Inflammatory macrophage treated with lipopolysaccharide for 1 hour (primary cell): ENCODE data around the gene DPP9.
A peak's percentile ranks its signal among the peaks of the same experiment; 100 is the strongest.
"Not testable (repeated sequence)": the region's sequence is repeated elsewhere in the genome, so short reads cannot be mapped to it uniquely, and the experiment has no call there.

Experiments
- DNase-seq, 2 donors: peaks; one replicate each; pipeline ENCODE4 v3.0.0-alpha.2; 2020 to 2022

Gene DPP9

DNA sequence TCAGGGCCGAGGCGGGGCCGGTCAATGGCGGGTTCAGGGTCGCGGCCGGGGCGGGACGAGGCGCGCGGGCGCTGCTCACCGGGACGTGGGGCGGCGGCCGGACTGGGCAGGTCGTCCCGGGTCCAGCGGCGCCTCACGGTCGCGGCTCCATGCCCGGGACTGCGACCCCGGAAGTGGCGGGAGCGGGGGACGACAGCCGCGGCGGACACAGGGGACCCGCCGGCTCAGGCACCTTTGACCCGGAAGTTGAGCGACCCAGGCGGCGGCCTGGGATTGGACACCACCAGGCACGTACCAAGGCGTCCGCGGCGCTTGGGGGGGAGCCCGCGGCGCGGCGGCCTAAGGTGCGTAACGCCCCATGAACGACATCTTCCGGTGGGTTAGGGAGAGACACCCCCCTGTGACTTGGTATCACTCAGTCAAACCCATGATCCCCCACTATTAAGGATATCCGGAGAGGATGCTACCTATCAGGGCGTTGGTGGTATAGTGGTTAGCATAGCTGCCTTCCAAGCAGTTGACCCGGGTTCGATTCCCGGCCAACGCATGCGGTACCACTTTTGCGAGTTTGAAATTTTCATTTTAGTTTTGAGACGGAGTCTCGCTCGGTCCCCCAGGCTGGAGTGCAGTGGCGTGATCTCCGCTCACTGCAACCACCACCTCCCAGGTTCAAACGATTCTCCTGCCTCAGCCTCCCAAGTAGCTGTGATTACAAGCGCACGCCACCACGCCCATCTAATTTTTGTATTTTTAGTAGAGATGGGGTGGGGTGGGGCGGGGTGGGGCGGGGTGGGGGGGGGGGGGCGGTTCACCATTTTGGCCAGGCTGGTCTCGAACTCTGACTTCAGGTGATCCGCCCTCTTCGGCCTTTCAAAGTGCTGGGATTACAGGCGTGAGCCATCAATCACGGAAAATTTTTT lies at the start of gene DPP9:
TSS of gene DPP9 (minus strand) at position 248 of the 920 bp plus-strand sequence. CDS start 3,936 bp downstream, outside the sequence.
- peak; percentile 98 to 100 for DNase-seq

DNA sequence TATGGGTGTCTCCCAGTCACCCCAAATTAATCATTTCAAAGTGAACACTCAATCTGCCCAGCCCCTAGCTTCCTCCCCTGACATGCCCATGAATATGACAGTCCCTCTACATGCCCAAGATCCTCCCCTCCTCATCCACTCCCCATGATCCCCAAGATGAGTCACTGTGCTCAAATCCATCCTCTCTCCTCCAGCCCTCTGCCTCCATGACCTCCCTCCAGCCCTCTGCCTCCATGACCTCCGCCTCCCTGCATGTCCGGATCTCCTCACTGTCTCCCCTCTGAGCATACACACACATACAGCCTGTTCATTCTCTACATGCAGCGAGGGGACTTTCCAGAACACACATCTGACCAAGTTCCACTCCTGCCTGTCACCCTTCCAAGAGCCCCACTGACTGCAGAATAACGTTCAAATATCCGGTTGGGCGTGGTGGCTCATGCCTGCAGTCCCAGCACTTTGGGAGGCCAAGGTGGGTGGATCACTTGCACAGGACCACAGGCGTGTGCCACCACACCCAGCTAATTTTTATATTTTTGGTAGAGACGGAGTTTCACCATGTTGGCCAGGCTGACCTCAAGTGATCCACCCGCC lies 49.5 kb upstream of the DPP9 start:
- no peak for DNase-seq

DNA sequence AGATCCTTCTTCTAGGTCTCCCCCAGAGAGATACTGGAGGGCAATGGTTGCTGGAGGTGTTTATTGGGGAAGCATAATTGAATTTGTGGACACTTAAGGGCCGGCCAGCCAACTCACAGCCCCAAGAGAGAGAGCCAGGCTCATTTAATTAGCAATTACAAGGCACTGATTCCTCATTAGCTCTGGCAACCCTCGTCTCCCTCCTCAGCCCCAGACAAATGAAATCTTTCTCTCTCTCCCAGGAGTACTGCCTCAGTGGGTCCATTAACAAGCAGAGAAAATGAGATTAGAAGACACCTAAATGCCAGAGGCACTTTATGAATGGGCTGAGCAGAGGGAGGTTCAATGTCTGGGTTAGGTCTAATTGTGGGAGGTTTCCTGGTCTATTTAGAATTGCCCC lies 48.9 kb upstream of the DPP9 start:
- DNase-seq = no peak

DNA sequence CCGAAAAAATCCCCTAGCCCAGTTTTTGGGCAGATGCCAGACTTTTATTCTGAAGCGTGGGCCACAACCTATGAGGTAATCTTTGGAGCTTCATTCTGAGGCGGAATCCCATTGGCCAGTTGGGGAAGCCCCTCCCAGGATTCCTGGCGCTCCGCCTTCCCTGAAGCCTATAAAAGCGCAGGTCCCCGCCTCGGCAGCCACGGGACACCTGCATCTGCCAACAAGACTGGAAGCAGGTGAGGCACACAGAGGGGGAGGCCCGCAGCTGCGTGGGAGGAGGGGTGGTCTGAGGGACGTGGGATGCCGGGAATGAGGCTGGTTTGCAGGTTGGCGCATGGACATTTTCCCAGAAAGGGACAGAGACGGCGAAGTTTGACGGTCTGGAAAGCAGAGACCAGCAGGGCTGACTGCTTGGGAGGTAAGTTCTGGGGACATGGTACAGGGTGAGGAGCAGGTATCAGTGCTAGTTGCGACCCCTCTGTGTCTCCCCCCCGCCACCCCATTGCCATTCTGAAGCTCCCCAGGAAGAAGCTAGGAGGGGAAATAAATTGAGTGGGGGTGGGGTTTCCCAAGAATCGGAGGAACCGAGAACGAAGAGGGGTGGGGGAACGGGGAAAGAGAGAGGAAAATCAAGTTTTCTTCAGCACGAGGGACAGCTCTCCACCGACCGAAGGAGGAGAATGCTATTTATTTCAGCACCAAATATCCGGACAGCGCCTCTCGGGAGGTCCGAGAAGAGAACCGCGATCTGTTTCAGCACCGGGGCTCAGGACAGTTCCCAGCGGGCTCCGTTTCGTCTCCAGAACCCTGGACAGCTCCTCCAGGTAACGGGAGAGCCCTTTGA lies 45.5 kb upstream of the DPP9 start:
- DNase-seq = peak; percentile 53 to 77

DNA sequence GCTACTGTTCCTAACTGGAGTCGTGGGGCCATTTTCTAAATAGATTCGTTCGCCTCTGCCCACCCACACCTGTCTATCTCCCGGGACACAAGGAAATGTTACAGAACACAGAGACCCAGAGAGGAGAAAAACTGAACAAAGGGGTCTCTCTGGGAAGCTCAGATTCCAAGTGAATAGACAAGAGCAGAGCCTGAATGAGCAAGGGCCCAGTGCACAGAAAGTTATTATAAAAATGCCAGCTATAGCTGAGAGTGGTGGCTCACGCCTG lies 40.7 kb upstream of the DPP9 start:
- DNase-seq = no peak

DNA sequence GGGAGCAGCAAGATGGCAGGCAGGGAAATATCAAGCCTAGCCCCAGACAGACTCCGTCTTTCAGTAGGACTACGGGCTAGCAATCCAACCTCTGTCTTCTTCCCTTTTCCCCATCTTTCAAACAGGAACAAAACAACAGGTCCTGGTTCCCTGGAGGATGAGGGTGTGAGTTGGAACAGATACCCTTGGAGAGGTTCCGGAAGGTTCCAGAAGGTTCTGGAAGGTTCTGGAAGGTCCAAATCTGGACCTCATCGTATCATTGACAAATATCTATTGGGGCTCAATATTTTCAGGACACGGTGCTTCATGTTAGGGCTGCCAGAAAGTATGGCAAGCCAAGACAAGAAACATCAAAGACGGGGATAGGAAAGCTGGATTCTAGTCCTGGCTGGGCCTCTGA lies 39.4 kb upstream of the DPP9 start:
- no peak for DNase-seq

DNA sequence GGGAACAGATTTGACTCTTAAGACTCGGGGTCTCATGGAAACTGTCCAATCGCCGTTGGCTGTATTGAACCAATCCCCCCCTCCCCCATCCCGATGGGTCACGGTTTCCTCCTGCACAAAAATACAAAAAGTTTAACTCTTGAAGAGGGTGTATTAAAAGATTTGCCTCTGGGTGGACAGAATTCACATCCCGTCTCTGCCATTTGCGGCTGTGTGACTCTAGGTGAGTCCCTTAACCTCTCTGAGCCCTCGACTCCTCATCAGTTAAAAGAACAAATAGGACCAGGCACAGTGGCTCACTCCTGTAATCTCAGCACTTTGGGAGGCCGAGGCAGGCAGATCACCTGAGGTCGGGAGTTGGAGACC lies 36.6 kb upstream of the DPP9 start:
- no peak for DNase-seq

DNA sequence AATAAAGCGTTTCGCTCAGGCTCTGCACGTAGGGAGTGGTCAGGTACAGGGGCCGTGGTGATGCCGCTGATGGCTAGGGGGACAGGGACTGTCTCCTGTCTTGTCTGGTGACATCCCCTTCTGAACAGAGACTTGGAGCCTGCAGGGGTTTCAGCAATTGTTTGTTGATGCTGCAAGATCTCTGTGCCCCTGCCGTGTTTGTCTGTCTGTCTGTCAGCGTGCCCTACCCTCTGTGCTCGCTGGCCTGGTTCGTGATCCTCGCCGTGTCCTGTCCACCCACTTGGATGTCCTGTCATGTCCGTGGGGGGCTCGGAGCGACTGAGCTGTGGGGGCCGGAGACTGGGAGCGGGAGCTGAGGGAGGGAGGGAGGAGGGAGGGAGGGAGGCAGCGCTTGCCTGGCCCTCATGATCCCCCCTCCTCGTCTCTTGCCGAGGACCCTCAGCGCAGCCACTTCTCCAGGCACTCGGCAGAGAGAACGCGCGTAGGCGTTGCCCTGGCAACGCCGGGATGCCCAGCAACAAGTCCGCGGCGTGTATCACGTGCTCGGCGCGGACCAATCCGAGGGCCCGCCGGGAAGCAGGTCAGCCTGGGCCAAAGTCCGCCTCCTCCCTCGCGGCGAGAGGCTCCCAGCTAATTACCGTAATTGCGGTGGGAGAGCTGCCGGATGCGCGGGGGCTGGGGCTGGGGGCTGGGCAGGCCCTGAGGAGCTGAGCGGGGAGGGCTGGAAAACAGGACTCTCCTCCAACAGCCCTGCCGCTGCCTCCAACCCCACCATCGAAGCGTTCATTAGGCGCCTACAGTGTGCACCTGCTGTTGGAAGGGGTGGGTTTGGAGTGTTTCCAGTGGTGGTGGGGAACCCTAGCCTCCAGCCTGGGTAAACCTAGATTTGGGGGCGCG lies 36.0 kb upstream of the DPP9 start:
- DNase-seq = peak; percentile 85 to 90

DNA sequence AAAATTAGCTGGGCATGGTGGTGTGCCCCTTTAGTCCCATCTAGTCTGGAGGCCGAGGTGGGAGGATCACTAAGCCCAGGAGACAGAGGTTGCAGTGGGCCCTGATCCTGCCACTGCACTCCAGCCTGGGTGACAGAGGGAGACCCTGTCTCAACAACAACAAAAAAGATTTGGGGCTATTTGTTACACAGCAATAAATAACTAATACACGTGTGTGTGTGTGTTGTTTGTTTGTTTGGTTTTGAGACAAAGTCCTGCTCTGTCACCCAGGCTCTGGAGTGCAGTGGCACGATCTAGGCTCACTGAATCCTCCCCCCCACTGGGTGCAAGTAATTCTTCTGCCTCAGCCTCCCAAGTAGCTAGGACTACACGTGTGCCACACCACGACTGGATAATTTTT lies 35.0 kb upstream of the DPP9 start:
- no peak for DNase-seq

DNA sequence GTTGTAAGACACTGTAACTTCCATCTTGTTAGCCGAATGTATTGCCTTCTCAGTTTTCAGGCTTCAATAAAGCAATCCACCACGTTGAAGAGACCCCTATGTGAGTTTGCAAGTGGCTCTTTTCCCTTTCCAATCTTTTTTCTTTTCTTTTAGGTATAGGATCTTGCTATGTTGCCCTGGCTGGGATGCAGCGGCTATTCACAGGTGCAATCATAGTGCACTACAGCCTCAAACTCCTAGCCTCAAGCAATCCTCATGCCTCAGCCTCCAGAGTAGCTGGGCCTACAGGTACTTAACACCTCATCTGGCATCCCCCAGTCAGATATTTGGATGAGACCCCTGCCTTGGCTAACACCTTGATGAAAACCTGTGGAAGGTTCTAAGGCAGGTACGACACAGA lies 34.4 kb upstream of the DPP9 start:
- DNase-seq = no peak

DNA sequence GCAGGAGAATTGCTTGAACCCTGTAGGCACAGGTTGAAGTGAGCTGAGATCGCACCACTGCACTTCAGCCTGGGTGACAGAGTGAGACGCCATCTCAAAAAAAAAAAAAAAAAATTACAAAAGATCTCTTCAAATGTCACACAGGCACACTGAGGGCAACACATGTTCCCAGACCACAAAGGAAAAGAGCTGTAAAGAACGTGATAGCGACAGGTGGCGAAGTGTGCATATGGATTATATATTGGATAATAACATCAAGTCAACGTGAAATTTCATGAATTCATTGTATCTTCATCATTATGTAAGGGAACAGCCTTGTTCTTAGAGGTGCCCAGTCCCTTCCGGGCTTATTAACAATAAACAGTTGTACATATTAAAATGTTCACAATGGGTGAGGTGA lies 31.8 kb upstream of the DPP9 start:
- DNase-seq = no peak

DNA sequence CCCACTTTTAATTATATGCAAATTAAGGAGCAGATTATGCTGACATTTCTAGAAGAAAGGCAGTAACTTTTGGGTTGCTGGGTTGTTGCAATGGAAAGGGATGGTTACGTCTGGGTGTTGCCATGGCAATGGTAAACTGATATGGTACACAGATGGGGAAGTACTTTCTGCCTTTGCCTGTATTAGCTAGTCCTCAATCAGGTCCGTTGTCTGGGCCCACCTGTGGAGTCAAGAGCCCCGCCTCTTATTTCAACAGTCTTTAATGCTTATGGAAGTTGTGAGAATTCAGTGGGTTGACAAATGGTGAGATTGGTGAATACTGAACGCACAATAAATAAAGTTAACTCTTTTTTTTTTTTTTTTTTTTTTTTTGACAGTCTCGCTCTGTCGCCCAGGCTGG lies 30.6 kb upstream of the DPP9 start:
- DNase-seq = peak in 1 of 2 donors; percentile 20

DNA sequence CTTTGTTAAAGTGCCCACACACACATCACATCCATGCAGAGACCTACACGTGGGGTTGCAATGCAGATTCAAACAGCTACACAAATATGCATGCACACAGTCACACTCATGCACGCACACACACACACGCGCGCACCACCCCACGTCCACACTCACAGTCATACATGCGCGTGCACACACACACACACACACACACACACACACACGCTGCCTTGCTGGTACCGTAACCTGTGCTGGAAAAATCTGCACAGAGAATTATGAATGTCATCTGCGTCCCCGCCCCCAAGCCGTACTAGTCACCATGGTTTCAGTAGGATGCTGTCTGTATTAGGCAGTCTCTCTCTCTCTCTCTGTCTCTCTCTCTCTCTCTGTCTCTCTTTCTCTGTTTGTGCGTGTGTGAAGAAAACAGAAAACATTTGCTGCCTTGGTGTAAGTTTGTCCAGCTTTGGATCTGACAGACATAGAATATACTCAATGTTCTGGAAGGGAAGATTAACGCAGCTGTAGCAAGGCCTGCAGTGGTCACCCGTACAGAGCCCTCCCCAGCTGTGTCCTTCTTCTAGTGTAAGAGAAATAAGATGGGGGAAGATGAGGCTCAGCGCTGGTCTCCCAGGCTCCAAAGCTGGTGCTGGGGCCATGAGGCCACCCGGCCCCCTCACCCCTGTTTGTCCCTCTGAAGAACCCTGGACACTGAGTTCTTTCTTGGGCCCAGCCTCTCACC lies 26.4 kb upstream of the DPP9 start:
- no peak for DNase-seq

DNA sequence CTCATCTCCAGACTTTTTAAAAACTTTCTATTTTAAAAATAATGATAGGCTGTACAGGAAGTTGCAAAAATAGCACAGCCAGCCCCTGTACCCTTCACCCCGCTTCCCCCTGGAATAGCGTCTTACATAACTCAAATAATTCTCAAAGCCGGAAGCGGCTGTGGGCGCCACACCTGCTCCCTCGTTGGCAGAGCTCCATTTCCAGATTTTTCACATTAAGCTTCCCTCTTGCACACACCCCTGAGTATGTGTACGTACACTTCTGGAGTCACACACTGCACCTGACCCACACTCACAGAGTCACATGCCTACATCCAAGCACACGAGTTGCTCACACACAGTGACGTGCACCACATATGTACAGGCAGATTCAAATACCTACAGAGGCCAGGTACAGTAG lies 24.9 kb upstream of the DPP9 start:
- DNase-seq = no peak

DNA sequence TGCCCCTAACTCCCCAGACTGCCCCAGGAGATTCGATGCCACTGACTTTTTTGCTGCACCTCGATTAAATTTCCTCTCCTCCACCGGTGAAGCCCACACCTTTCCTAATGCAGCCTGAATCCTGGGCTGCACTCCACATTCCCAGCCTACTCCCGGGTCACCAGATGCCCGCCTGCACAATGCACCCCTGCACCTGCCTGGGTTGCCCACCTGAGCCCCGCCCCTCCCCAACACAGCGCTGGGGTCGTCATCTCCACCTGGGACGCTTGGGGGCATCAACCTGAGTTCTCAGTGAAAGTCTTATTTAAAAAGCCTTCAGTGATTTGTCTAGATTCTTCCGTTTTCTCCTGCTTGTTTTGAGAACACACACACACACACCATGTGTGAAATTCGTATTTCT lies 24.5 kb upstream of the DPP9 start:
- no peak for DNase-seq

DNA sequence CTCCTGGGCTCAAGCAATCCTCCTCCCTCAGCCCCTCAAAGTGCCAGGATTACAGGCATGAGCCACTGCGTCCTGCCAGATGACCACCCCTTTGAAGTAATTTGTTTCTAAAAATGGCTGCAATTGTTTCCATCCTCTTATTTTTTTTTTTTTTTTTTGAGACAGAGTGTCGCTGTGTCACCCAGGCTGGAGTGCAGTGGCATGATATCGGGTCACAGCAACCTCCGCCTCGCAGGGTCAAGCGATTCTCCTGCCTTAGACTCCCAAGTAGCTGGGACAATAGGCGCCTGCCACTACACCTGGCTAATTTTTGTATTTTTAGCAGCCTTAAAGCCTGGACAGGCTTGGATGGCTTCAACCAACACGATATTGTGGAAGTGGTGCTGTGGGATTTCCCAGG lies 22.3 kb upstream of the DPP9 start:
- no peak for DNase-seq

DNA sequence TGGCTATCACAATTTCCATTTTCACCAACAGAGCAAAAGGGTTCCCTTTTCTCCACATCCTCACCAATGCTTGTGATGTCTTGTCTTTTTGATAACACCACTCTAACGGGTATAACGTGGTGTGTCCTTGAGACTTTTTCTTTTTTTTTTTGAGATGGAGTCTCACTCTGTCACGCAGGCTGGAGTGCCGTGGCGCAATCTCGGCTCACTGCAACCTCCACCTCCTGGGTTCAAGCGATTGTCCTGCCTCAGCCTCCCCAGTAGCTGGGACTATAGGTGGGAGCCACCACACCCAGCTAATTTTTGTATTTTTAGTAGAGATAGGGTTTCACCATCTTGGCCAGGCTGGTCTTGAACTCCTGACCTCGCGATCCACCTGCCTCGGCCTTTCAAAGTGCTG lies 21.5 kb upstream of the DPP9 start:
- DNase-seq = not testable (repeated sequence)

DNA sequence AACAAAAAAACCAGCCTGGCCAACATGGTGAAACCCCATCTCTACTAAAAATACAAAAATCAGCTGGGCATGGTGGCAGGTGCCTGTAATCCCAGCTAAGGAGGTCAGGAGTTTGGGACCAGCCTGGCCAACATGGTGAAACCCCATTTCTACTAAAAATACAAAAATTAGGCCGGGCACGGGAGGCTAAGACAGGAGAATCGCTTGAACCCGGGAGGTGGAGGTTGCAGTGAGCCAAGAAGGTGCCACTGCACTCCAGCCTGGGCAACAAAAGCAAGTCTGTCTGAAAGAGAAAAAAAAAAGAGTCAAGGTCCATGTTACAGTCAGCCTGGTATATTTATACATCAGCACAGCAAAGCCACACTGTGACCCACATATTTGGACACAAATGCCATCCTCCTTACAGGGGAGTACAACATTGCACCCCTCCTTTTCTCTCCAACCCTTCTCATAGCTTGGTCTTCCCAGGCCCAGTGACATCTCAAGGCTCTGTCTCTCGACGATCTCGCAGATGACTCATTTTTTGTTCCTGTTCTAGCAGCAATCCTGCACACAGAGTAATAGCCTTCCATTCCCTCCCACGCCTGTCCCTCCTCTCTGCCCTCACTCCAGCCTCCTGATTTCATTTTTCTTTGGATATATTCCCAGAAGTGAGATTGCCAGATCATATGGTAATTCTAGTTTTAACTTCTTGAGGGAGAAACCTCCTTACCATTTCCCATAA lies 21.0 kb upstream of the DPP9 start:
- DNase-seq = peak; percentile 56 to 63

DNA sequence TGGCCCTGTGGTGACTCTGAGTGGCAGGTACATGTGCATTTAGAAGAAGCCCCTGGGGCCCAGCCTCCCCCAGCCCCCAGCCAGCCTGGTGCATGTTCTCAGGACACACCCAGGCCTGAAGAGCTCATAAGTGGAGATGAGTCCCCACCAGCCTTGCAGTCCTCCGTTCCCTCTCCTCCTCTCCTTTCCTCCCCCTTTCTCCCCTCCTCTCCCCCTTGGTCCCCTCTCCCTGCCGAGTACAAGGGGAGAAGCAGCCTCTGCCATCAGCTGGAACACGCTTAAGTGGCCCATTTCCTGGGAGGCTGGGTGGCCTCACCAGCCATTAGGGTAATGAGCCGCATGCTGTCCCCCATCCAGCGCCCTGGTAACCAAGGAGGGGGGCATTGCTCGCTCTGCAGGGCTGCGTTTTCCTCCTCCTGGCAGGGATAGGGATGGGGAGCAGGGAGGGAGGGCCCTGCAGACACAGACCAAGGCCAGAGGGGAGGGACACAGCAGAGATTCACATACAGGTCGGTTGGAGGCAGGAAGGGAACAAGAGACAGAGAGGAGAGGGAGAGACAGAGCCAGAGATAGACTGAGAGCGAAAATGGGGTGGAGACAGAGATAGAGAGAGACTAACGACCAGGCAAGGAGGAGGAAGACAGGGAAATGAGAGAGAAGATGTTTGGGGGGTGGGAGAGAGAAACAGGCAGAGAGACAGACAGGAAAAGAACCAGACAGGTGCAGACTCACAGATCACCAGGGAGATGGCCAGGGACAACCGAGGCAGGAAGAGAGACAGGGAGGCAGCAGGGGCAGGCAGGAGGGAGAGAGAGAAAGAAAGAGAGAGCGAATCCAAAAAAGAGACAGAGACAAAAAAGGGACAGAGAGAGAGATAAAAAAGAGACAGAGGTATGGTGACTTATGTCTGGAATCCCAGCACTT lies 19.3 kb upstream of the DPP9 start:
- DNase-seq = no peak

DNA sequence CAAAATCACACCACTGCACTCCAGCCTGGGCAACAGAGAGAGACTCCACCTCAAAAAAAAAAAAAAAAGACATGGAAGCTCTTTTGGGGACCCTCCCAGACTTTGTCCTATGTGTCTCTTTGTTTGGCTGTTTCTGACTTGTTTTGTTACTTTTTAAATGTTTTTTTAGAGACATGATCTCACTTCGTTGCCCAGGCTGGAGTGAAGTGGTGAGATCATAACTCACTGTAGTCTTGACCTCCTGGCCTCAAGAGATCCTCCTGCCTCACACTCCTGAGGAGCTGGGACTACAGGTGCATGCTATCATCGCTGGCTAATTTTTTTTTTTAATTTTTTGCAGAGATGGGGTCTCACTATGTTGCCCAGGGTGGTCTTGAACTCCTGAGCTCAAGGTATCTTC lies 16.4 kb upstream of the DPP9 start:
- no peak for DNase-seq
